ENCODE measurements around the gene RNF19B. TPM values are rescaled to one million over a fixed set of nuclear protein-coding genes. Genes with fewer than 3 reads are reported as not detected.

The RNF19B gene
- total RNA-seq, 1 donor from 2014 or later = 29.6 TPM

DNA sequence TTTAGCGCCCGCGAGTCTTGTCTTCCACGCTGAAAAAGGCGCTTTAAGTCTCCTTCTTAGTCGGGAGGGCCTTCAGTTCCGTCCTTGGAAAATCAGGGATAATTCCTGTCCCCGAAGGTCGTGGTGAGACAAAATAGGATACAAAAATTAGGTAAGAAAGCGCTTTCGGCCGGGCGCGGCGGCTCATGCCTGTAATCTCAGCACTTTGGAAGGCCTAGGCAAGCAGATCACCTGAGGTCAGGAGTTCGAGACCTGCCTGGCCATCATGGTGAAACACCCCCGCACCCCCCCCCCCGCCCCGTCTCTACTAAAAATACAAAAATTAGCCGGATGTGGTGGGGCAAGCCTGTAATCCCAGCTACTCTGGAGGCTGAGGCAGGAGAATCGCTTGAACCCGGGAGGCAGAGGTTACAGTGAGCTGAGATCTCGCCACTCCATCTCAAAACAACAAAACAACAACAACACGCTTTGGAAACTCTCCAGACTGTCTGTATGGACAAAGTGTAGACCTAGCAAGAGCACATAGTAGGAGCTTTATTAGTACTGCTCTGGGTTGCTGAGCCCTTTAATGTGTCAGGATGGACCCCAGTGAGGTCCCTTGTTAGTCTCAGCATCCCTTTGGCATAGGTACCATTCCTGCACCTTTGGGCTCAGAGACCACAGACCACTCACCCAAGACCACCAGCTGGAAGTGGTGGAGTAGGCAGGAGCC, 62.6 kb downstream of the RNF19B start:
- DNase-seq (ENCODE audit: low spot score) = no peak

GRCh38 chr1:32900956-32901822, 63.4 kb downstream of the RNF19B start, which contains the start of gene TMEM54:
TSS of gene TMEM54 (minus strand) at chr1:32901389. CDS start at chr1:32901238, 151 bp downstream.
- DNase-seq (ENCODE audit: low spot score) = peak; percentile 71

GRCh38 chr1:32900371-32900955, 64.1 kb downstream of the RNF19B start:
- DNase-seq (ENCODE audit: low spot score) = no peak

GRCh38 chr1:32899586-32900296, 64.9 kb downstream of the RNF19B start:
- no peak for DNase-seq (ENCODE audit: low spot score)

DNA sequence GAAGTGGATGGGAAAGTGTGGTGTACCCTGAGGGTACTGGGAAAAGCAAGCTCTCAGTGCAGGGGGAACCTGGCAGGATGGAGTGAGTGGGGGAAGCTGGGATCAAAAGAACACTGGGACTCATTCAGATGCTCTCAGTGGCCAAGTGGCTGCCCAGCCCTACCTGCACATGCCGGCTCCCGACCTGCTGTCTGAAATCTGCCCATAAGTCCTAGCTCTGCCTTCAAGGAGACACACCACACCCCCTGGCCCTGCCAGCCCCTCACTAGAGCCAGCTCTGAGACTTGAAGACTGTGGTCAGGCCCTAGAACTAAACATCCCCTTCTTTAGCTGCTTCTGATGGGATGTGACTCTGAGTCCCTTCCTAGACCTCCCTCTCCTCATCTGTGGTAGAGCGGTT, 65.7 kb downstream of the RNF19B start:
- DNase-seq (ENCODE audit: low spot score) = no peak

GRCh38 chr1:32898056-32898455, 66.6 kb downstream of the RNF19B start:
- no peak for DNase-seq (ENCODE audit: low spot score)

DNA sequence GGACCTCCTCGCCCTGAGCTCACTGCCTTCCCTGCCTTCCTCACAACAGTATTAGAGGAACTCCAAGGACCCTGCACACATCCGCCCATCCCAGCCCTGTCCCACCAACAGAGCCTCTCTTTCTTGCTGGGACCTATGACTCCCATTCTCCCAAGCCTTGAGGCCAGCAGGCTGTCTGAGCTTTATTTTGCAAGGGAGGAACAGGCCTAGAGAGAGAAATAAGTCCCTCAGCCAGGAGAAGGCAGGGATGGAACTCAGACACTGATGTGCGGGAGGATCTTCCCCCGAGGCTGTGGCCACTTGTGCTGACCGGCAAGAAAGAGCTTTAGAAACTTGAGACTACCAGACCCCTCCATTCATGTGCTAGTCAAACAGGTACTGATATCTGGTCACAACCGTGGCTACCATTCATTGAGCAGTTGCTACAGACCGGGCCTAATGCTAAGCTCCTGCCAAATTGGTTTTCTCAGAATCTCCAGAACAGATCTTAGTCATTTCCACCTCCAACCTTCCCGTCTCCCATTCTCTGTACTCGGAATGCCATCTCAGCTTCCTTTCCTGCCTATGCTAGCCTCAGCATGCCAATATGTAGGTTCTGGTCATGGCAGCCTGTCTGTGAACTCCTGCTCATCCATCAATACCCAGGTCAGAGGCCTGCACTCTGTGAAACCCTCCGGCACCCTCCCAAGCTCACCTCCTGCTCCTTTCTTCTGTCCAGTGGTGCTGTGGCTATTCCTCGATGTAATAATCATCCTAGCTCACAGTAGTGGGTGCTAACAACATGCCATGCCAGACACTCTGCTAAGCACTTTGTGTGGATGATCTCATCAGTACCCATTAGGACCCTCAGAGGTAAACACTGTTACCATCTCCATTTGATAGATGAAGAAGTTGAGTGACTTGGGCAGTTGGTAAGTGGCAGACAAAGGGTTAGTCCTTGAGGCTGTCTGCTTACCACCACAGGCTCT, 67.2 kb downstream of the RNF19B start:
- no peak for DNase-seq (ENCODE audit: low spot score)

- DNase-seq (ENCODE audit: low spot score) = no peak
These were observed 68.2 kb downstream of the RNF19B start for GRCh38 chr1:32896451-32896850.

- no peak for DNase-seq (ENCODE audit: low spot score)
These were observed 69.0 kb downstream of the RNF19B start for GRCh38 chr1:32895325-32896215.

DNA sequence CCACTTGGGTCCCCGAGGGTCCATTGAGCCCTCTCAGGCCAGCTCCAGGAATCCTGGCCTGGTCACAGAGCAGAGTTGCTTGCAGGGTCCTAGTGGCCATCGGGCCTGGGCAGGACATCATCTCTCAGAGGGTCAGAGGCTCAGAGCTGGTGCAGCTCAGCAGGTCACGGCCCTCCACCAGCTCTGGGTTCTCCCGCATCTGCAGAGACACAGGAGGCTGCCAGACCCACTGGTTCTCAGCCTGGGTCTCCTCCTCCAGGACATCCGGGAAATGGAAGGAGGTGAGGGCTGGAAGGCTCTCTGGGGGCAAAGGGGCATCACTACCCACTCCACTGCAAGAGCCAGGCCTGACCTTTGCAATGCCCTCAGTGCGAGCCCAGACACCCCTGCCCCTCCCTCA, 69.9 kb downstream of the RNF19B start:
- DNase-seq (ENCODE audit: low spot score) = no peak

DNA sequence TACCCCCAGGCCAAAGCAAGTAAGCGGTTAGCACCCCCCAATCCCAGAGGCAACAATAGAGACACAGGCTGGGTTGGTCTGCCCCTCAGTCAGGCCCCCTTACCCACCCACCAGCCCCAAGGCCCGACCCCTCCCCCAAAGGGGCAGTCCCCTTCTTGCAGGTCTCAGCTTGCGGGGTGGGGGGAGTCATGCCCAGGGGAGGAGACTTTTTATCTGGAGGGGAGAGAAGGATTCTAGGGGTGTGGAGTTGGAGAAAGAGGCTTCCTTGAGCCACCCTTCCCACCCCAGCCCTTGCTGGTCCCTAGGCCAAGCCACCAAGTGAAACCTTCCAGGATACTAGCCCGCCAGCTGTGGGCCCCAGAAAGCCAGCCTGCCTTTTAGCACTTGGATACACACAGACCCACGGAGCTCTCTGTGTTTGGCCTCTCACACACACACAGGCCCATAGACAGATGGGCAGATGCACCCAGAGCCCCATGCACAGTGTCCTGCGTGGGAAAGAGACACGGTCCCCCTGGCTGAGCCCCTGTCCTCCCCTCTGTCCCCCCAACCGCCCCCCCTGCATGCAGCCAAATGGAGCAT, 70.5 kb downstream of the RNF19B start:
- DNase-seq (ENCODE audit: low spot score) = no peak

- DNase-seq (ENCODE audit: low spot score) = no peak
These were observed 71.2 kb downstream of the RNF19B start for GRCh38 chr1:32893198-32894018.

- no peak for DNase-seq (ENCODE audit: low spot score)
These were observed 72.0 kb downstream of the RNF19B start for GRCh38 chr1:32892368-32893197.

DNA sequence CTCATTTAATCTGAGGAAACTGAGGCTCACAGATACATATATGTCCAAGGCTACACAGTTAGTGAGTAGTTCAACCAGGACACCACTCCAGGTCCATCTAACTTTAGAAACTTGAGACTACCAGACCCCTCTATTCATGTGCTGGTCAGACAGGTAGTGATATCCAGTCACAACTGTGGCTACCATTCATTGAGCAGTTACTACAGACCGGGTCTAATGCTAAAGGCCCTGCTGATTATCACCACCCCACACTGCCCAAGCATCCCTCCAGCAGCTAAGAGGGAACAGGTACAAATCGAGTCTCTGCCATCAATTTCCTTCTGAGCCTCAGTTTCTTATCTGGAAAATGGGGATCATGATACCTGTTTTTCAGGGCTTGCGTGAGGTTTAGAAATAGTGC, 73.0 kb downstream of the RNF19B start:
- DNase-seq (ENCODE audit: low spot score) = no peak

- no peak for DNase-seq (ENCODE audit: low spot score)
These were observed 73.4 kb downstream of the RNF19B start for GRCh38 chr1:32891241-32891570.

- no peak for DNase-seq (ENCODE audit: low spot score)
These were observed 73.9 kb downstream of the RNF19B start for GRCh38 chr1:32890516-32891240.

DNA sequence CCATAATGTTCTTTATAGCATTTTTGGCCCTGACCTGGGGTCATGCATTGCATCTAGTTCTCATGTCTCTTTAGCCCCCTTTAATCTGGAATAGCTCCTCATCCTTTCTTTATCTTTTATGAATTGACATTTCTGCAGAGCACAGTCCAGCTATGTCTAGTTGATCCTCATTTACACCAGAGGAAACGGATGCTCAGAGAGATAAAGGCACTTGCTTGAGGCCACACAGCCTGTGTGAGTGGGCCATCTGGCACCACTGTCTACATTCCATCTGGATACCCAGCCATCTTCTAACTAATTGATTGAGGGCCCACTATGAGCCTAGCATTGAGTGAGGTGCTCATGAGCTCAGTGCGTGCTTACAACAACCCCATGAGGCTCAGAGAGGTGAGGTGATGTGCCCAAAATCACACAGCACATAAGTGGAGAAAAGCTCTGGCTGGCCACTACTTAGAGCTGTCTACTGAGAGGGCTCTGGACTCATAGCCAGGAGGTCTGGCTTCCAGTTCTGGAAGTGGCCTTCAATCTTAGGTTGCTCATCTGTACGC, 74.8 kb downstream of the RNF19B start:
- DNase-seq (ENCODE audit: low spot score) = no peak

Measured in ureter (tissue), 1 donor.